Measurements from ENCODE around the gene VWA3A.

DNA sequence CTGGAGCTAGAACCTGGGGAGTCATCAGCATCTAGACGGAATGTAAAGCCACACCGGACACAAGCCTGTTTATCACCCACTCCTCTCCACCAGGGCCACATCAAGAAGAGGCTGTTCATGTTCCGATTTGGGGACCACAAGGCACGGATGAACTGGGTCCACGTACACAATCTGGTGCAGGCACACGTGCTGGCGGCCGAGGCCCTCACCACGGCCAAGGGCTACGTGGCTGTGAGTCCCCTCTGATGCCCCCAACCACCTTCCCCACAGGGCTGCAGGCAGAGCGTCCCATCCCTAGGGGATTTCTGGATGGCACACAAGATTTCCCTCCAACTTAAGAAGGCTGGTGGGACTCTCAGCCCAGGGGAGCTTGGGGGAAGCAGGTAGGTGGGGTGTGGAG is 89.1 kb downstream of the VWA3A start:
- no peak for TF ChIP-seq PAX5 (IDR thresholded peaks at IDR 0.05; ENCODE audit: insufficient read depth, low read length, severe bottlenecking)
- TF ChIP-seq POLR2AphosphoS5 (IDR thresholded peaks at IDR 0.05; ENCODE audit: low read depth, low read length), result no peak
- TF ChIP-seq POLR2A (IDR thresholded peaks at IDR 0.05; ENCODE audit: low read depth, low read length), result no peak
- no peak for TF ChIP-seq SPI1 (IDR thresholded peaks at IDR 0.05; ENCODE audit: low read depth, low read length)
- TF ChIP-seq TAF1 (IDR thresholded peaks at IDR 0.05; ENCODE audit: low read depth, low read length), result no peak
